HEK293T (cell line): ENCODE measurements around the gene SINHCAF.

Source experiments
- CTCF ChIA-PET: fragments of 350-600 bp; formaldehyde crosslinking; extraction: SDS; loops from one replicate; lab custom pipeline; 2021; ENCODE audit warnings: antibody characterized with exemption, inconsistent platforms; lab: Yijun Ruan, JAX
- POLR2A ChIA-PET: fragments of 350-600 bp; formaldehyde crosslinking; extraction: SDS; loops from one replicate; lab custom pipeline; 2020; ENCODE audit warnings: antibody characterized with exemption, inconsistent platforms; lab: Yijun Ruan, JAX
- DNase-seq: peaks from one replicate; pipeline ENCODE4 v3.0.0; 2012; ENCODE audit warnings: mixed read lengths; ENCODE audit errors: extremely low spot score
- ARNT ChIP-seq: fragments of 450-650 bp; IDR thresholded peaks from 2 replicates; pipeline ENCODE4 v1.6.1; 2017; ENCODE audit warnings: mild to moderate bottlenecking
- BHLHE40 ChIP-seq: fragments of 450-650 bp; IDR thresholded peaks from 2 replicates; pipeline ENCODE4 v1.6.1; 2016; ENCODE audit warnings: mild to moderate bottlenecking, moderate library complexity, borderline replicate concordance
- CTBP1 ChIP-seq: fragments of 450-650 bp; IDR thresholded peaks from 2 replicates; pipeline ENCODE4 v1.6.1; 2016; ENCODE audit warnings: borderline replicate concordance
- ELF4 ChIP-seq: fragments of 450-650 bp; IDR thresholded peaks from 2 replicates; pipeline ENCODE4 v1.6.1; 2017; ENCODE audit warnings: antibody characterized with exemption
- FOXA1 ChIP-seq: fragments of 450-650 bp; IDR thresholded peaks from 2 replicates; pipeline ENCODE4 v1.6.1; 2016; ENCODE audit warnings: mild to moderate bottlenecking
- FOXK2 ChIP-seq: fragments of 450-650 bp; IDR thresholded peaks from 2 replicates; pipeline ENCODE4 v1.6.1; 2016; ENCODE audit warnings: mild to moderate bottlenecking
- FOXM1 ChIP-seq: fragments of 450-650 bp; IDR thresholded peaks from 2 replicates; pipeline ENCODE4 v1.6.1; 2017; ENCODE audit warnings: mild to moderate bottlenecking, borderline replicate concordance
- HDGF ChIP-seq: fragments of 450-650 bp; IDR thresholded peaks from 2 replicates; pipeline ENCODE4 v1.6.1; 2017; ENCODE audit warnings: antibody characterized with exemption, borderline replicate concordance
- L3MBTL2 ChIP-seq: fragments of 450-650 bp; conservative IDR thresholded peaks from 2 replicates; pipeline ENCODE4 v1.6.1; 2016; ENCODE audit warnings: mild to moderate bottlenecking
- LEF1 ChIP-seq: fragments of 450-650 bp; IDR thresholded peaks from 2 replicates; pipeline ENCODE4 v1.6.1; 2017; ENCODE audit warnings: mild to moderate bottlenecking, borderline replicate concordance
- NFRKB ChIP-seq: fragments of 450-650 bp; IDR thresholded peaks from 2 replicates; pipeline ENCODE4 v1.6.1; 2016; ENCODE audit warnings: mild to moderate bottlenecking, moderate library complexity
- SP1 ChIP-seq: fragments of 450-650 bp; IDR thresholded peaks from 2 replicates; pipeline ENCODE4 v1.6.1; 2017
- SUZ12 ChIP-seq: fragments of 450-650 bp; IDR thresholded peaks from 2 replicates; pipeline ENCODE4 v1.6.1; 2016; ENCODE audit warnings: mild to moderate bottlenecking
- TARDBP ChIP-seq: fragments of 450-650 bp; IDR thresholded peaks from 2 replicates; pipeline ENCODE4 v1.6.1; 2016
- ZNF384 ChIP-seq: fragments of 450-650 bp; IDR thresholded peaks from 2 replicates; pipeline ENCODE4 v1.6.1; 2016
- TF ChIP-seq, protein P1 (sequence below): fragments of 450-650 bp; IDR thresholded peaks from 2 replicates; pipeline ENCODE4 v1.6.1; 2016

The SINHCAF gene

GRCh38 chr12:31272607-31273225 lies 53.2 kb downstream of the SINHCAF start:
- ChIA-PET POLR2A (no interaction called here), CTCF (interaction anchor here (0.6 to 1.6 kb wide), 9 partner anchors 15 to 486 kb away, joined by 3 to 12 read pairs (median 3); no protein-coding TSS in a partner anchor)
- no peak for TF ChIP-seq ELF4
- no peak for TF ChIP-seq TARDBP
- TF ChIP-seq, protein P1, sequence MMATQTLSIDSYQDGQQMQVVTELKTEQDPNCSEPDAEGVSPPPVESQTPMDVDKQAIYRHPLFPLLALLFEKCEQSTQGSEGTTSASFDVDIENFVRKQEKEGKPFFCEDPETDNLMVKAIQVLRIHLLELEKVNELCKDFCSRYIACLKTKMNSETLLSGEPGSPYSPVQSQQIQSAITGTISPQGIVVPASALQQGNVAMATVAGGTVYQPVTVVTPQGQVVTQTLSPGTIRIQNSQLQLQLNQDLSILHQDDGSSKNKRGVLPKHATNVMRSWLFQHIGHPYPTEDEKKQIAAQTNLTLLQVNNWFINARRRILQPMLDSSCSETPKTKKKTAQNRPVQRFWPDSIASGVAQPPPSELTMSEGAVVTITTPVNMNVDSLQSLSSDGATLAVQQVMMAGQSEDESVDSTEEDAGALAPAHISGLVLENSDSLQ = no peak
- TF ChIP-seq ARNT = no peak
- no peak for TF ChIP-seq NFRKB
- TF ChIP-seq HDGF = no peak
- TF ChIP-seq FOXM1 = no peak
- TF ChIP-seq FOXK2 = no peak
- TF ChIP-seq L3MBTL2 = no peak
- DNase-seq = no peak

DNA sequence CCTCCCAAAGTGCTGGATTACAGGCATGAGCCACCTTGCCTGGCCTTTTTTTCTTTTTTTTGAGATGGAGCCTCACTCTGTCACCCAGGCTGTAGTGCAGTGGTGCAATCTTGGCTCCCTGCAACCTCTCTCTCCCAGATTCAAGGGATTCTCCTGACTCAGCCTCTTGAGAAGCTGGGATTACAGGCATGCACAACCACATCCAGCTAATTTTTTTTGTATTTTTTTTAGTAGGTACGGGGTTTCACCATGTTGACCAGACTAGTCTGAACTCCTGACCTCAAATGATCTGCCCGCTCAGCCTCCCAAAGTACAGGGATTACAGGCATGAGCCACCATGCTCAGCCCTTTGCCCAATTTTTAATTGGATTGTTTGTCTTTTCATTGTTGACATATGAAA lies 58.0 kb downstream of the SINHCAF start:
- POLR2A ChIA-PET = no interaction called here
- CTCF ChIA-PET = interaction anchor here (0.6 kb wide), 1 partner anchor 30 kb away, joined by 3 read pairs; no protein-coding TSS in a partner anchor
- no peak for DNase-seq
- no peak for TF ChIP-seq ELF4
- no peak for TF ChIP-seq SP1
- TF ChIP-seq CTBP1 = no peak
- TF ChIP-seq HDGF = no peak
- TF ChIP-seq FOXK2 = no peak
- TF ChIP-seq FOXA1 = no peak
- no peak for TF ChIP-seq LEF1
- no peak for TF ChIP-seq SUZ12
- TF ChIP-seq ZNF384 = no peak
- no peak for TF ChIP-seq L3MBTL2
- no peak for TF ChIP-seq TARDBP
- TF ChIP-seq, protein P1 = no peak
- no peak for TF ChIP-seq NFRKB

DNA sequence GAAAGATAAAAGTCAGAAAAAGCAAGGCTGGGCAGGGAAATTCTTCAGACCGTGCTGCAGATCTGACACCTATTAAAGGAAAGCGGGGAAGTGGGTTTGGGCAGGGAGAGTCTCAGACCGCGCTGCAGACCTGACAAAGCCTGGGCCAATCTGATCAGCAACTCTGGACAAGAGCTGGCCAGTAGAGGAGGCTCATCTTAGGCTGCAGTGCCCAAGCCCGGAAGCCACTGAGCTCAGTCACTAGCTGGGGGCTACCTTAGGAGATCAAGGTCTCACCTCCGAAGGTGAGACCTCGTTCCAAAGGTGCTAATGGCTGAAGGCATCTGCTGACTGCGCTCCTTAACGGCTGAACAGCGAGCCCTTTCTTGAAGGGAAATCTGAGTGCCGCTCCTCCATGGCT lies 60.2 kb downstream of the SINHCAF start:
- no peak for TF ChIP-seq NFRKB
- no peak for TF ChIP-seq CTBP1
- no peak for TF ChIP-seq L3MBTL2
- TF ChIP-seq HDGF = no peak
- no peak for TF ChIP-seq TARDBP
- TF ChIP-seq BHLHE40 = no peak
- TF ChIP-seq ZNF384 = no peak
- TF ChIP-seq SUZ12 = no peak
- TF ChIP-seq FOXM1 = no peak
- no peak for TF ChIP-seq FOXK2
- TF ChIP-seq, protein P1 = no peak
- ChIA-PET CTCF (no interaction called here), POLR2A (no interaction called here)
- no peak for DNase-seq

GRCh38 chr12:31263661-31264060 lies 62.3 kb downstream of the SINHCAF start:
- CTCF ChIA-PET = no interaction called here
- POLR2A ChIA-PET = no interaction called here
- no peak for DNase-seq
- no peak for TF ChIP-seq LEF1
- TF ChIP-seq, protein P1 = no peak

- CTCF ChIA-PET = interaction anchor here (1.9 kb wide), 1 partner anchor 10 kb away, joined by 9 read pairs; no protein-coding TSS in a partner anchor
- no peak for TF ChIP-seq ELF4
- no peak for TF ChIP-seq ZNF384
- TF ChIP-seq, protein P1 = no peak
- no peak for TF ChIP-seq TARDBP
- TF ChIP-seq BHLHE40 = no peak
- no peak for TF ChIP-seq FOXK2
- no peak for TF ChIP-seq HDGF
- no peak for TF ChIP-seq L3MBTL2
- TF ChIP-seq SUZ12 = no peak
- no peak for TF ChIP-seq NFRKB
- no peak for TF ChIP-seq FOXM1
These were observed 64.2 kb downstream of the SINHCAF start for GRCh38 chr12:31261744-31262143.

GRCh38 chr12:31260840-31261239 lies 65.1 kb downstream of the SINHCAF start:
- TF ChIP-seq LEF1 (no peak), SUZ12 (no peak), SP1 (no peak), ELF4 (no peak), FOXK2 (no peak), BHLHE40 (no peak), ZNF384 (no peak), HDGF (no peak), TARDBP (no peak), L3MBTL2 (no peak), FOXA1 (no peak), NFRKB (no peak), CTBP1 (no peak), ARNT (no peak), FOXM1 (no peak)
- TF ChIP-seq, protein P1 = no peak
- ChIA-PET POLR2A (no interaction called here), CTCF (interaction anchor here (1.9 kb wide), 1 partner anchor 11 kb away, joined by 9 read pairs; no protein-coding TSS in a partner anchor)
- DNase-seq = no peak

More at GRCh38 chr12:31261744-31262143, 64.2 kb downstream of the SINHCAF start:
- POLR2A ChIA-PET = no interaction called here
- no peak for DNase-seq
